Measurements from ENCODE around the gene ABCA6. TPM values are rescaled to one million over a fixed set of nuclear protein-coding genes. Genes with fewer than 3 reads are reported as not detected.

The ABCA6 gene
- polyA plus RNA-seq, 1 experiment = 0.22 TPM

- Histone ChIP-seq H3K4me3 (ENCODE audit: low read depth, low read length) (no peak overlapping the region), H3K36me3 (ENCODE audit: control insufficient read depth, insufficient read depth, low read length) (no peaks in the 10 kb centered on the region), H3K27me3 (ENCODE audit: control insufficient read depth, insufficient read depth, low read length) (no peaks in the 10 kb centered on the region)
- POLR2A ChIA-PET = no interaction called here
- CTCF ChIA-PET = no interaction called here
- DNase-seq (ENCODE audit: low read depth) = no peak
- TF ChIP-seq CTCF (IDR thresholded peaks at IDR 0.05; ENCODE audit: insufficient read depth, low read depth, low read length) = no peak
Observed at GRCh38 chr17:69093995-69094394, 47.7 kb downstream of the ABCA6 start.

GRCh38 chr17:69093279-69093789 lies 48.4 kb downstream of the ABCA6 start:
- Histone ChIP-seq H3K4me3 (ENCODE audit: low read depth, low read length) (no peak overlapping the region), H3K27me3 (ENCODE audit: control insufficient read depth, insufficient read depth, low read length) (no peaks in the 10 kb centered on the region), H3K36me3 (ENCODE audit: control insufficient read depth, insufficient read depth, low read length) (no peaks in the 10 kb centered on the region)
- no peak for DNase-seq (ENCODE audit: low read depth)
- ChIA-PET CTCF (no interaction called here), POLR2A (no interaction called here)
- no peak for TF ChIP-seq CTCF (IDR thresholded peaks at IDR 0.05; ENCODE audit: insufficient read depth, low read depth, low read length)

- DNase-seq (ENCODE audit: low read depth) = no peak
- ChIA-PET CTCF (no interaction called here), POLR2A (no interaction called here)
- Histone ChIP-seq H3K27me3 (ENCODE audit: control insufficient read depth, insufficient read depth, low read length) (no peaks in the 10 kb centered on the region), H3K36me3 (ENCODE audit: control insufficient read depth, insufficient read depth, low read length) (no peaks in the 10 kb centered on the region), H3K4me3 (ENCODE audit: low read depth, low read length) (no peak overlapping the region)
- no peak for TF ChIP-seq CTCF (IDR thresholded peaks at IDR 0.05; ENCODE audit: insufficient read depth, low read depth, low read length)
Observed at GRCh38 chr17:69090365-69090764, 51.3 kb downstream of the ABCA6 start.

GRCh38 chr17:69088643-69089200 lies 53.0 kb downstream of the ABCA6 start:
- ChIA-PET CTCF (no interaction called here), POLR2A (no interaction called here)
- Histone ChIP-seq H3K27me3 (ENCODE audit: control insufficient read depth, insufficient read depth, low read length) (no peaks in the 10 kb centered on the region), H3K36me3 (ENCODE audit: control insufficient read depth, insufficient read depth, low read length) (no peaks in the 10 kb centered on the region), H3K4me3 (ENCODE audit: low read depth, low read length) (no peak overlapping the region)
- no peak for TF ChIP-seq CTCF (IDR thresholded peaks at IDR 0.05; ENCODE audit: insufficient read depth, low read depth, low read length)
- DNase-seq (ENCODE audit: low read depth) = no peak

- Histone ChIP-seq H3K27me3 (ENCODE audit: control insufficient read depth, insufficient read depth, low read length) (no peaks in the 10 kb centered on the region), H3K4me3 (ENCODE audit: low read depth, low read length) (no peak overlapping the region), H3K36me3 (ENCODE audit: control insufficient read depth, insufficient read depth, low read length) (no peaks in the 10 kb centered on the region)
- ChIA-PET CTCF (no interaction called here), POLR2A (no interaction called here)
- TF ChIP-seq CTCF (IDR thresholded peaks at IDR 0.05; ENCODE audit: insufficient read depth, low read depth, low read length) = no peak
- no peak for DNase-seq (ENCODE audit: low read depth)
Observed at GRCh38 chr17:69086641-69087040, 55.1 kb downstream of the ABCA6 start.

Measured in BJ (cell line).